Trophoblast cell (in vitro differentiated cells and primary cell): ENCODE data around the gene MYO7A.

ENCODE experiments used
- DNase-seq, 2 donors: peaks; one replicate each; pipeline ENCODE4 v3.0.0-alpha.2; 2016
- H2AFZ ChIP-seq: 2 replicates; pipeline ENCODE4 v1.6.1; 2013; ENCODE audit warnings: low read length, moderate library complexity, mild to moderate bottlenecking; ENCODE audit not compliant: insufficient read depth, poor library complexity
- H2AK5ac ChIP-seq: 2 replicates; pipeline ENCODE4 v1.6.1; 2013; ENCODE audit warnings: mild to moderate bottlenecking, low read length
- H2BK120ac ChIP-seq: 2 replicates; pipeline ENCODE4 v1.6.1; 2013; ENCODE audit warnings: low read length, mild to moderate bottlenecking, moderate library complexity; ENCODE audit not compliant: insufficient read depth, poor library complexity
- H2BK12ac ChIP-seq: 2 replicates; pipeline ENCODE4 v1.6.1; 2013; ENCODE audit warnings: mild to moderate bottlenecking, low read length, moderate library complexity
- H2BK5ac ChIP-seq: 2 replicates; pipeline ENCODE4 v1.6.1; 2013; ENCODE audit warnings: low read length, low read depth, moderate library complexity, mild to moderate bottlenecking; ENCODE audit not compliant: poor library complexity
- H3K14ac ChIP-seq: 2 replicates; pipeline ENCODE4 v1.6.1; 2013; ENCODE audit warnings: mild to moderate bottlenecking, low read length
- H3K18ac ChIP-seq: 2 replicates; pipeline ENCODE4 v1.6.1; 2013; ENCODE audit warnings: mild to moderate bottlenecking, low read length
- H3K23ac ChIP-seq: 2 replicates; pipeline ENCODE4 v1.6.1; 2013; ENCODE audit warnings: low read length
- H3K27ac ChIP-seq: 2 replicates; pipeline ENCODE4 v1.5.1; 2013; ENCODE audit warnings: low read depth, mild to moderate bottlenecking, inconsistent platforms, low read length, moderate library complexity
- H3K27me3 ChIP-seq: 2 replicates; pipeline ENCODE4 v1.6.1; 2013; ENCODE audit warnings: inconsistent platforms, mild to moderate bottlenecking, low read length, moderate library complexity; ENCODE audit not compliant: insufficient read depth
- H3K36me3 ChIP-seq, 2 experiments: 1 replicate in 1 of 2; 2 replicates in 1 of 2; pipeline ENCODE4 v1.6.1; 2013; ENCODE audit warnings: low read length in 2 of 2, mild to moderate bottlenecking in 2 of 2, moderate library complexity in 1 of 2; ENCODE audit not compliant: insufficient read depth in 2 of 2, control insufficient read depth in 1 of 2
- H3K4ac ChIP-seq: 2 replicates; pipeline ENCODE4 v1.6.1; 2013; ENCODE audit warnings: low read depth, mild to moderate bottlenecking, low read length, moderate library complexity
- H3K4me1 ChIP-seq, 2 experiments: 1 replicate in 1 of 2; 2 replicates in 1 of 2; pipeline ENCODE4 v1.6.1; 2013; ENCODE audit warnings: low read length in 2 of 2, mild to moderate bottlenecking in 2 of 2, moderate library complexity in 1 of 2; ENCODE audit not compliant: insufficient read depth in 2 of 2, control insufficient read depth in 1 of 2
- H3K4me2 ChIP-seq: 2 replicates; pipeline ENCODE4 v1.6.1; 2013; ENCODE audit warnings: inconsistent platforms, mild to moderate bottlenecking, low read length, moderate library complexity
- H3K4me3 ChIP-seq: 2 replicates; pipeline ENCODE4 v1.5.1; 2013; ENCODE audit warnings: mild to moderate bottlenecking, low read depth, low read length, inconsistent platforms
- H3K79me1 ChIP-seq: one replicate; pipeline ENCODE4 v1.6.1; 2013; ENCODE audit warnings: low read length
- H3K79me2 ChIP-seq: 2 replicates; pipeline ENCODE4 v1.6.1; 2013; ENCODE audit warnings: low read length, mild to moderate bottlenecking; ENCODE audit not compliant: control insufficient read depth, insufficient read depth, poor library complexity
- H3K9ac ChIP-seq: 2 replicates; pipeline ENCODE4 v1.6.1; 2013; ENCODE audit warnings: mild to moderate bottlenecking, low read length
- H3K9me3 ChIP-seq: 2 replicates; pipeline ENCODE4 v1.6.1; 2013; ENCODE audit warnings: low read depth, mild to moderate bottlenecking, control low read depth, inconsistent platforms, low read length; ENCODE audit not compliant: insufficient read depth
- H4K12ac ChIP-seq: 2 replicates; pipeline ENCODE4 v1.6.1; 2013; ENCODE audit warnings: low read depth, mild to moderate bottlenecking, low read length, moderate library complexity
- H4K8ac ChIP-seq: 2 replicates; pipeline ENCODE4 v1.6.1; 2013; ENCODE audit warnings: low read depth, mild to moderate bottlenecking, low read length, moderate library complexity
- H4K91ac ChIP-seq: one replicate; pipeline ENCODE4 v1.6.1; 2013; ENCODE audit warnings: low read depth, mild to moderate bottlenecking, low read length, moderate library complexity
- WGBS: extraction: QIAGEN DNeasy Blood & Tissue Kit; methylation state at CpG from one replicate; pipeline ENCODE4 v1.1.7; 2013; ENCODE audit warnings: missing lambda C conversion rate; ENCODE audit not compliant: insufficient read length, insufficient coverage; ENCODE audit errors: extremely low coverage; 5-methylcytosine and 5-hydroxymethylcytosine counted together

The MYO7A gene

DNA sequence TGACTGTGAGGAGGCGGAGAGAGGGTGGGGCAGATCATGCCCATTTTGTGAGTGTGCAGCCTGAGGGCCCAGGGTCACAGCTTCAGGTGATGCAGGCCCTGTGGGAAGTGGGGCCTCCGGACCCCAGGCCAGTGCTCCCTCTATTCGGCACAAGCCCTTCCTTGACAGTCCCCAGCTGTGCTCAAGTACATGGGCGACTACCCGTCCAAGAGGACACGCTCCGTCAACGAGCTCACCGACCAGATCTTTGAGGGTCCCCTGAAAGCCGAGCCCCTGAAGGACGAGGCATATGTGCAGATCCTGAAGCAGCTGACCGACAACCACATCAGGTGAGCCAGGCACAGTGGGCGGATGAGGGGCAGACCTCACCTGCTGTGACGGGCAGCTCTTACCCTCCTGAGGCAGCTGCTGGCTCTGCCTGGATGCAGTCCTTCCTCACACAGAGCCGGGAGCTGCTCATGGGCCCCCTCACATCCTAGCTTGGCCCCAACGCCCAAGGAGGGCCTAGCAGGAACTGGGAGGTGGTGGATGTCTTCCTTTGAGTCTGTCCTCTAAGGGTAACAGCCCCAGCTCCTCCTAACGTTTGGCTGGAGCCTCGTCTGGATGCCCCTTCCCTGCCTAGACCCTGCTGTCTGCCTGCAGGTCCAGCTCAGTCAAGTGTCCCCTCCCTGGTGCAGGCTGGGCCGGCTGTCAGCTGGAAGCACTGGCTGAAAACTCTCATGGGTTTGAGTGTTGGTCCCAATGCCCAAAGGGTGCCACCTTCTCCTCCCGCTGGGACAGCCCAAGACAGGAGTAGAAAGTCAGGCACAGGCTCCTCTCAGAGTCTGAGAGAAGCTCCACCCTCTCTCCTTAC is 76.1 kb downstream of the MYO7A start:
- no peak overlapping the region for H3K27ac ChIP-seq
- no peak overlapping the region for H3K4me2 ChIP-seq
- no peak overlapping the region for H3K4ac ChIP-seq
- H2AK5ac ChIP-seq = no peak overlapping the region
- no peak overlapping the region for H4K12ac ChIP-seq
- no peaks in the 10 kb centered on the region for H3K9me3 ChIP-seq
- no peaks in the 10 kb centered on the region for H3K79me2 ChIP-seq
- WGBS = no CpG with 5 or more reads among the region's 20 CpGs
- no peak overlapping the region for H2BK5ac ChIP-seq
- H2AFZ ChIP-seq = no peak overlapping the region
- no peak overlapping the region for H4K91ac ChIP-seq
- no peaks in the 10 kb centered on the region for H3K4me1 ChIP-seq
- no peak overlapping the region for H3K9ac ChIP-seq
- DNase-seq = no peak
- no peak overlapping the region for H3K18ac ChIP-seq
- H2BK12ac ChIP-seq = no peak overlapping the region
- no peaks in the 10 kb centered on the region for H3K36me3 ChIP-seq
- no peak overlapping the region for H2BK120ac ChIP-seq
- H3K4me3 ChIP-seq = no peak overlapping the region
- H3K27me3 ChIP-seq = no peaks in the 10 kb centered on the region
- no peak overlapping the region for H3K14ac ChIP-seq
- H4K8ac ChIP-seq = no peak overlapping the region
- no peak overlapping the region for H3K23ac ChIP-seq
- no peaks in the 10 kb centered on the region for H3K79me1 ChIP-seq

DNA sequence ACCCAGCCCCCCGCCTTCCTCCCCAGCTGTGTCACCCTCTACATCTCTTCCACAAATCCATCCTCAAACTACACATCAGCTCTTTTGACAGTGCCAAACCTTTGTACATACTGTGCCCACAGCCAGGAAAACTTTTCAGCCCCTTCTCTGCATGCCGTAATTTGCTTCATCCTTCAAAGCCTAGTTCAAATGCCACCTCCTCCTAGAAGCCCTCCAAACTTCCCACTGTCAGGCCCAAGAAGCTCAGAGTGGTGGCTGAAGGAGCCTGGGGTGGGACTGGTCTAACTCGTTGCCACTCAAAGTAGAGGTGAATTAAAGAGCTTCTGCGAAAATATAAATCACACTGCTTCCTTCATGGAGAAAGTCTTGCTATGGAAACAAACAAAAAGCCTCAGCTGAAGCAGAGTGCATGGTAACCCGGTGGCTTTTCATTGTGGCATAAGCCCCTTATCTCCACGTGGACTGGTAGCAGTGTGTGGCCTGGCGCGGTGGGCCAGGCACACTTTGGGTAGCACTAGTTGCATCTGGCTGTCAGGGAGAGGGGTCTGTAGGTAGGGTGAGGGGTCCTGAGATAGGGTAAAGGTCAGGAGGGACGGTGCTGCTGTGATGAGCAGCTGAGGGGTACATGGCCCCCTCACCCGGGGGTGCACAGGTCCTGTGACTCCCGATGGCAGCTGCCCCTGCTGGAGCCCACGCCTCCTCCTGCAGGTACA is 76.9 kb downstream of the MYO7A start:
- no peak overlapping the region for H3K4ac ChIP-seq
- H3K79me1 ChIP-seq = no peaks in the 10 kb centered on the region

DNA sequence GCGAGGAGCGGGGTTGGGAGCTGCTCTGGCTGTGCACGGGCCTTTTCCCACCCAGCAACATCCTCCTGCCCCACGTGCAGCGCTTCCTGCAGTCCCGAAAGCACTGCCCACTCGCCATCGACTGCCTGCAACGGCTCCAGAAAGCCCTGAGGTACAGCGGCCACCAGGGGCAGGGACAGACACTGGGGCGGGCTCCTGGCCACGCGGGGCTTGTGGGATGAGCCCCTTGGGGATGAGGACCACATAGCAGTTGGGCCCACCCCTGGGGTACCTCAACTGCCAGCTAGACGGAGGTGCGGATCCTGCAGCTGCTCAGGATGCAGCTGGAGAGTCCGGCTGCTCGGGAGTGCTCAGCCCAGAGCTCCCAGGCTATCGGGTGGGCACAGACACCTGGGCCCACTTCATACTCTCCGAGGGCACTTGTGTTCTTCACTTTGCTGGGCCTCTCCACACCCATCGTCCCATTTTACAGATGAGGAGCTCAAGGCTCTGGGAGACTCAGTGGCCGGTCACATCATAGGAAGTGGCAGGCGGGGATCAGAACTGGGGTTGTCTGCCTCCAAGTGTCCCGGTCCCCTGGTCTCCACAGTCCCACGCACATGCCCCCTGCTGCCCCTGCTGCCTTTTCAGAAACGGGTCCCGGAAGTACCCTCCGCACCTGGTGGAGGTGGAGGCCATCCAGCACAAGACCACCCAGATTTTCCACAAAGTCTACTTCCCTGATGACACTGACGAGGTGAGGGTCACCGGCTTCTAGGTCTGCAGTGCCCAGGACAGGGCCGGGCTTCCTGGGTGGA is 77.6 kb downstream of the MYO7A start:
- Histone ChIP-seq H2BK5ac (no peak overlapping the region), H4K8ac (no peak overlapping the region), H3K9me3 (no peaks in the 10 kb centered on the region), H2AK5ac (no peak overlapping the region), H2BK120ac (no peak overlapping the region), H3K18ac (no peak overlapping the region), H3K36me3 (no peaks in the 10 kb centered on the region), H3K4me2 (no peak overlapping the region), H3K27me3 (no peaks in the 10 kb centered on the region), H3K4me3 (no peak overlapping the region), H4K91ac (no peak overlapping the region), H3K23ac (no peak overlapping the region), H3K14ac (no peak overlapping the region), H3K79me2 (no peaks in the 10 kb centered on the region), H3K4ac (no peak overlapping the region), H3K27ac (no peak overlapping the region), H3K79me1 (no peaks in the 10 kb centered on the region), H2AFZ (no peak overlapping the region), H2BK12ac (no peak overlapping the region), H3K4me1 (no peaks in the 10 kb centered on the region), H4K12ac (no peak overlapping the region), H3K9ac (no peak overlapping the region)
- WGBS = no CpG with 5 or more reads among the region's 30 CpGs
- DNase-seq = no peak

More for the DNA sequence above, 76.9 kb downstream of the MYO7A start:
- H2BK120ac ChIP-seq = no peak overlapping the region
- DNase-seq = no peak
- no peak overlapping the region for H2AK5ac ChIP-seq
- no peak overlapping the region for H3K14ac ChIP-seq
- no peaks in the 10 kb centered on the region for H3K36me3 ChIP-seq
- H3K27me3 ChIP-seq = no peaks in the 10 kb centered on the region
- no CpG with 5 or more reads among the region's 12 CpGs for WGBS
- no peak overlapping the region for H3K4me2 ChIP-seq
- H3K23ac ChIP-seq = no peak overlapping the region
- H3K79me2 ChIP-seq = no peaks in the 10 kb centered on the region
- H3K9ac ChIP-seq = no peak overlapping the region
- no peaks in the 10 kb centered on the region for H3K9me3 ChIP-seq
- H4K91ac ChIP-seq = no peak overlapping the region
- H2BK5ac ChIP-seq = no peak overlapping the region
- no peaks in the 10 kb centered on the region for H3K4me1 ChIP-seq
- H4K12ac ChIP-seq = no peak overlapping the region
- no peak overlapping the region for H3K18ac ChIP-seq
- H3K27ac ChIP-seq = no peak overlapping the region
- H2BK12ac ChIP-seq = no peak overlapping the region
- H4K8ac ChIP-seq = no peak overlapping the region
- H3K4me3 ChIP-seq = no peak overlapping the region
- no peak overlapping the region for H2AFZ ChIP-seq

DNA sequence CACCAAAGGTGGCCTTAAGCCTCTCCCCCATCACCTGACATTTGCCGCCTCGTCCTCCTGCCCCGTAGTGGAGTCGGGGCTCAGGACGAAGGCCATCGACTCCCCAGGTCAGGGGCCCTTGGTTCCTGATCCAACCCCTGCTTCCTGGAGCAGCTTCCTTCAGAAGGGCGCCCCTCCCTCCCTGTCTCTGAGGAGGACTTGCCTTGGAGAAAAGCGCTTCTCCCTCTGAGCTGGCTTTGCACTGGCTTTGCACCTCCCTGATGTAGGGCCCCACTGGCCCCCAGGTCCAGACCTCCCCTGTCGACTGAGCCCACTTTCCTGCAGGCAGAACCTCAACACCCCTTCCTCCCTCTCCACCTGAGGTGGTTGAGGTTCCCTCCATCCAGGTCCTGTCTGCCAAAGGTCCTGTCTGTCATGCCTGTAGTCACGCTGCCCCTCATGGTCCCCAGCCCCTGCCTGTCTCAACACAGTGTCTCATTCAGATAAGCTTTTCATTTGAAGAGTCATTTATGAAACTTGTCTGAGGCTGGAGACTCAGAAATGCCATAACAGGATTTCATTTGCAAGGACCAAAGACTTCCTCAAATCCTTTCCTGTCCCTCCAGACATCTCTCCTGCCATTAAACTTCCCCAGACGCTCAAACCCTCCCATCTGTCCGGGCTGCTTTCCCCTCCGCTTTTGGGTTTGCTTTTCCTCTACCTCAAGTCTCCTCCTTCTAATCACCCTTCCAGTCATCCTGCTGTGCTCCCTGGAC is 78.4 kb downstream of the MYO7A start:
- H3K23ac ChIP-seq = no peak overlapping the region
- H3K9me3 ChIP-seq = no peaks in the 10 kb centered on the region
- no peak overlapping the region for H3K27ac ChIP-seq
- no peak overlapping the region for H2AFZ ChIP-seq
- H3K4me1 ChIP-seq = no peaks in the 10 kb centered on the region
- H3K4me3 ChIP-seq = no peak overlapping the region
- H4K91ac ChIP-seq = no peak overlapping the region
- no peak overlapping the region for H3K4me2 ChIP-seq
- no peak overlapping the region for H3K4ac ChIP-seq
- H2BK5ac ChIP-seq = no peak overlapping the region
- no peak overlapping the region for H4K8ac ChIP-seq
- no peak overlapping the region for H2BK120ac ChIP-seq
- H3K79me1 ChIP-seq = no peaks in the 10 kb centered on the region
- H3K79me2 ChIP-seq = no peaks in the 10 kb centered on the region
- no peaks in the 10 kb centered on the region for H3K36me3 ChIP-seq
- H3K9ac ChIP-seq = no peak overlapping the region
- no peak overlapping the region for H2AK5ac ChIP-seq
- H3K18ac ChIP-seq = no peak overlapping the region
- DNase-seq = no peak
- no CpG with 5 or more reads among the region's 13 CpGs for WGBS
- no peak overlapping the region for H3K14ac ChIP-seq
- H3K27me3 ChIP-seq = no peaks in the 10 kb centered on the region
- H4K12ac ChIP-seq = no peak overlapping the region
- no peak overlapping the region for H2BK12ac ChIP-seq
